HUES48 (cell line): Measurements from ENCODE around the gene MYL2.

ENCODE experiments used
- H3K27ac ChIP-seq: one replicate; pipeline ENCODE4 v1.7.0; 2013; ENCODE audit warnings: low read depth, low read length, inconsistent platforms
- H3K27me3 ChIP-seq: 2 replicates; pipeline ENCODE4 v1.6.1; 2013; ENCODE audit warnings: mild to moderate bottlenecking, low read length; ENCODE audit not compliant: control insufficient read depth, insufficient read depth
- H3K36me3 ChIP-seq: 2 replicates; pipeline ENCODE4 v1.6.1; 2013; ENCODE audit warnings: low read length; ENCODE audit not compliant: control insufficient read depth, insufficient read depth
- H3K4me1 ChIP-seq: 2 replicates; pipeline ENCODE4 v1.6.1; 2013; ENCODE audit warnings: mild to moderate bottlenecking, low read length; ENCODE audit not compliant: control insufficient read depth, insufficient read depth
- H3K4me3 ChIP-seq: 2 replicates; pipeline ENCODE4 v1.5.1; 2013; ENCODE audit warnings: mild to moderate bottlenecking, low read depth, low read length
- H3K9ac ChIP-seq: 2 replicates; pipeline ENCODE4 v1.6.1; 2013; ENCODE audit warnings: mild to moderate bottlenecking, low read depth, low read length, moderate library complexity
- H3K9me3 ChIP-seq: 2 replicates; pipeline ENCODE4 v1.6.1; 2013; ENCODE audit warnings: low read length; ENCODE audit not compliant: control insufficient read depth, insufficient read depth

MYL2 gene

DNA sequence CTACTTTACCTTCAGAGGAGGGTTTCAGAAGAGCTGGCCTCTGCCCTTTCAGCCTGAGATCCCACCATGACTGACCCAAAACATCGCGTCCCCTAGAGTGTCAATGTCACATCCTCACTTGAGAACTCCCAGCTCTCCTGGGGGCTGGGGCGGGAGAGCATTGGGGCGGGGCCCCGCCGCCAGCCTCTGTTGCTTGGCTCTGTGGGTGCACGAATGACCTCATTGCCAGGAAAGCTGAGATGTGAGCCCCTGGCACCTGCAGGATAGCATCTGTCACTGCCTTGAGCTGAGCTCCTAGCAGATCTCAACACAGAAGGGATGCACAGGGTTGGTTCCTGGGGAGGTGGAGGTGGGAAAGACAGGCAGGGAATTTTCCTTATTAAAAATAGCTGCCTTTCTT lies 20.6 kb upstream of the MYL2 start:
- no peak overlapping the region for H3K9ac ChIP-seq
- peaks cover 3% of the 10 kb centered on the region; the same call in 1 of the 2 replicates for H3K36me3 ChIP-seq
- peaks cover 6% of the 10 kb centered on the region for H3K9me3 ChIP-seq
- no peak overlapping the region for H3K4me3 ChIP-seq
- H3K27me3 ChIP-seq: peaks cover 6% of the 10 kb centered on the region; the same call in 1 of the 2 replicates
- H3K27ac ChIP-seq: no peak overlapping the region
- peaks cover 24% of the 10 kb centered on the region for H3K4me1 ChIP-seq

DNA sequence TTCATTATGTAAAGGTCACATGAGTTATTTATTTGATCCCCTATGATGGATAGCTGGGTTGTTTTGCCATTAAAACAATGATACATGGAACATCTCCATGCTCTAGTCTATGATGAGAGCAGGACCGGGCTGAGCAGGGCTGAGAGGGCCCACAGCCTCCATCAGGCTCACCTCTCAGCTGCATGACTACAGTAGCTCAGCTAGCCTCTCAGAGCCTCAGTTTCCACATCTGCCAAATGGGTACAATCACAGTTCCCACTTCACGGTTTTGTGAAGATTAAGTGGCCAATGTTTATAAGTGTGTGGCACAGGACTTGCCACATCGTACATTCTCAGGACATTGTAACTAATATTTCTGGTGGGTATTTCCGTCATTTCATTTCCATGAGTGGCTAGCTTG lies 19.9 kb upstream of the MYL2 start:
- Histone ChIP-seq H3K9ac (no peak overlapping the region), H3K36me3 (peaks cover 3% of the 10 kb centered on the region; the same call in 1 of the 2 replicates), H3K27ac (no peak overlapping the region), H3K4me1 (peaks cover 28% of the 10 kb centered on the region), H3K9me3 (no peaks in the 10 kb centered on the region), H3K27me3 (peaks cover 6% of the 10 kb centered on the region; the same call in 1 of the 2 replicates), H3K4me3 (no peak overlapping the region)

DNA sequence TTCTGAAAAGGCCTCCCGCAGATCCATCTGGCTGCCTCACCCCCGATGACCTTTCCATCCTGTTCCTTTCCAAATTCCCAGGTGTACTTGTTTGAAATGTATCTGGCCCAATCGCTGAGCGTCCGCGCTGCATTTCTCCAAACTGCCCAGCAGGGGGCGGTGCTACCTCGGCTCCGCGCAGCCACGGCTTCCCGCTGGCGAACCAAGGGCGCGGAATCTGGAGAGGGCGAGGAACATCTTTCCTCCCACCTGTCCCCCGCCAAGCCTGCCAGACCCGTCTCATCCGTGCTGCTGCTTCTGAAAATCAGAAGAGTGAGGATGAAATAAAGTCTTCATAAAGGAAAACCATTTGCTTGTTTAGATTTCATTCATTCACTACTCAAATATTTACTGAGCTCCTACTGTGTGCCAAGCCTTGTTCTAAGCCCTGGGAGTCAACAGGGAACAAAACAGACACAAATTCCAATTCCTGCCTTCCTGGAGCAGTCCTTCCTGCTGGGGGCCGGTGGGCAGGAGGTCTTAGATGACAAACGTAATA lies 16.8 kb upstream of the MYL2 start:
- peaks cover 3% of the 10 kb centered on the region; the same call in 1 of the 2 replicates for H3K36me3 ChIP-seq
- H3K4me3 ChIP-seq: peak overlapping the region; percentile 57
- no peaks in the 10 kb centered on the region for H3K9me3 ChIP-seq
- H3K4me1 ChIP-seq: peaks cover 43% of the 10 kb centered on the region
- peaks cover 6% of the 10 kb centered on the region; the same call in 1 of the 2 replicates for H3K27me3 ChIP-seq
- peak overlapping the region; percentile 34; the same call in 1 of the 2 replicates for H3K9ac ChIP-seq
- peak overlapping the region; percentile 96 for H3K27ac ChIP-seq

DNA sequence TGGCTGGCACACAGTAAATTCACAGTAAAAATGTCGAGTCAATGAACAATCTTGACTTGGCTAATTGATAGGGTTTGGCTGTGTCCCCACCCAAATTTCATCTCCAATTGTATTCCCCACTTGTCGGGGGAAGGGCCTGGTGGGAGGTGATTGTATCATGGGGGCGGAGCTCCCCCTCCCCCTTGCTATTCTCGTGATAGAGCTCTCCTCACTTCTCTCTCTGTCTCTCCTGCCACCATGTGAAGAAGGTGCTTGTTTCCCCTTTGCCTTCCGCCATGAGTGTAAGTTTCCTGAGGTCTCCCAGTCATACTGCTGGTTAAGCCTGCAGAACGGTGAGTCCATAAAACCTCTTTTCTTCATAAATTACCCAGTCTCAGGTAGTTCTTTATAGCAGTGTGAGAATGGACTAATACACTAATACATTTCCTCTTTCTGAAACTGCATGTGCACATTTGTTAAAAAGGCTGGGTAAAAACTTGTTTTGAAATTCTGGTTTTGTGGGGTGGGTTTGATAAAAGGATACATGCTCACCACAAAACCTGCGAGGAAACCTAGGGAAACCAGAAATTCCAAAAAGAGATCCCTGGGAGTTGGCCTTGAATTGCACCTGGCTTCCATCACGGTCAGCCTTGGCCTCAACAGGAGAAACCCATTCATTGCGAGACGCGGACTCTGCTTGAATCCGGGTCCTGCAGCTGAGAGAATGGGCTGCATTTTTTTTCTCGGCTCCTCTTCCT lies 16.2 kb upstream of the MYL2 start:
- peak overlapping the region; percentile 96 for H3K27ac ChIP-seq
- H3K9ac ChIP-seq: peak overlapping the region; percentile 75
- H3K4me3 ChIP-seq: peak overlapping the region; percentile 57
- H3K36me3 ChIP-seq: peaks cover 3% of the 10 kb centered on the region; the same call in 1 of the 2 replicates
- peaks cover 6% of the 10 kb centered on the region; the same call in 1 of the 2 replicates for H3K27me3 ChIP-seq
- no peaks in the 10 kb centered on the region for H3K9me3 ChIP-seq
- H3K4me1 ChIP-seq: peaks cover 46% of the 10 kb centered on the region

DNA sequence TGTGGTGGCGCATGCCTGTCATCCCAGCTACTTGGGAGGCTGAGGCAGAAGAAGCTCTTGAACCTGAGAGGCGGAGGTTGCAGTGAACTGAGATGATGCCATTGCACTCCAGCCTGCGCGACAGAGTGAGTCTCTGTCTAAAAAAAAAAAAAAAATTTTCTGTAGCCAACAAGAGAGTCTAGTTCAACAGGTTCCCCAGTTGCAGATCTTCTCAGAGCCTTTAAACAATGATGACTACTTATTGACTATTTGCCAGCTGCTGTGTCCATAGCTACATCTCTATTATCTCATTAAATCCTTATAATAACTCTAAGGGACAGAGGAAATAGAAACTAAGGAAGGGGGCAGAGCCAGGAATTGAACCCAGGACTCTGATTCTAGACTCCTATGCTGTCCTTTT lies 15.2 kb upstream of the MYL2 start:
- peak overlapping the region; percentile 57; the same call in 1 of the 2 replicates for H3K4me3 ChIP-seq
- H3K36me3 ChIP-seq: peaks cover 3% of the 10 kb centered on the region; the same call in 1 of the 2 replicates
- H3K27me3 ChIP-seq: peaks cover 6% of the 10 kb centered on the region; the same call in 1 of the 2 replicates
- no peaks in the 10 kb centered on the region for H3K9me3 ChIP-seq
- peaks cover 42% of the 10 kb centered on the region for H3K4me1 ChIP-seq
- peak overlapping the region; percentile 96 for H3K27ac ChIP-seq
- no peak overlapping the region for H3K9ac ChIP-seq

DNA sequence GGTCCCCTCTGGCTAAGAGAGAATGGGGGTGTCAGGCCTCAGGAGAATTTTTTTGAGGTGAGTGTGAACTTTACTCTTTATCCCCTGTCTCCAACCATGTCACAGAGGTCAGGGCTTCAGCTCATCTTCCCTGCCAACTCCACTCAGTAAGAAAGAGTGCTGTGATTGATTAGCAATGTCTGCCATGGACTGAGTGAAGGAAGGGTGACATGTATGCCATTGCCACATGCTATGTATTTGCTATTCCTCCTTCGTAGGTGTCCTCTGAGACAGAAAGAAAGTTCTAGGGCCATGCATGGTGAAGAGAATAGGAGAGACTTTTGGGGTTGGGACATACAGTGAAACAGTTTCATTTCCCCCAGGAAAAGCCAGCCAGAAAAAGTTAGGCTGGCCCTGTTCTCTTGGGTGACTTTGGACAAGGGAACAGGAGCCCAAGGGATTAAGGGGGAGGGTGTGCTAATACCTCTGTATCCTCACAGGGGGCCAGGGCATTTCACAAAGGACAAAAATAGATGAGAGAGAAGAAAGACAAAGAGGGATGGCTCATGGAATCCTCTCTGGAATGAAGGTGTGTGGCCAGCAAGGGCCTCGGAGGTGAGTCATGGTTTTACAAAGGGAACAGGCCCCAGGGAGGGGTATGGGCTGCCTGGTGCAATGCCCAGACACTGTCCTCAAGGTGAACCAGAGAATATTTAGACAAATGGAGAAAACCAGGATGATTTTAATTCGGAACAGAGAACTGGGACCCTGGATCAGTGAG lies 13.9 kb upstream of the MYL2 start:
- Histone ChIP-seq H3K36me3 (no peaks in the 10 kb centered on the region), H3K4me1 (peaks cover 42% of the 10 kb centered on the region), H3K4me3 (no peak overlapping the region), H3K9me3 (no peaks in the 10 kb centered on the region), H3K27ac (peak overlapping the region; percentile 89), H3K9ac (peak overlapping the region; percentile 45; the same call in 1 of the 2 replicates), H3K27me3 (peaks cover 6% of the 10 kb centered on the region; the same call in 1 of the 2 replicates)

DNA sequence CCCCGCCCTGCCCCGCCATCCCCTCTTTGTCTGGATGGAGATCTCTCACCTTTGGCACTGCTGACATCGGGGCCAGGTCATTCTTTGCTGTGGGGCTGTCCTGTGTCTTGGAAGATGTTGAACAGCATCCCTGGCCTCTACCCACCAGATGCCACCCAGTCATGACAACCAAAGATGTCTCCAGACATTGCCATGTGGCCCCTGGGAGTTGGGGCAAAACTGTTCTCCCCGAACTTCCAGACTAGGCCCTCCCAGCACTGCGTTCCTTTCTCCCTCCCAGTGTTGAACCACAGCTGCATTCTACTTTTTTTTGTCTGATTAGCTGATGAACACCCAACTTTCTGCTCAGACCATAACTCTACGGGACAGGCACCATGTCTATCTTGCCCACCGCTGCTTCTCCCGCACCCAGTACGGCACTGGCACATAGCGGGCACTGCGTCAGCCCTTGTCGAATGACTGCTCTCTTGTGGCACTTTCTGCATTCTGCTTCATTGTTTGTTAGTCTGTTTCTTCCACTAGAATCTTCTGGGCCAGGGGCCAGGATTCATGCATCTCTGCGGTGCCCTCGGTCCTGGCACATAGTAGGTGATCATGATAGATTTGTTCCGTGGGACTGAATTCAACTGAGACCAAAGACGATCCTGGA lies 13.1 kb upstream of the MYL2 start:
- H3K9ac ChIP-seq: 0 out of 2 replicates have a peak overlapping the region, but pooled peaks have one; percentile 4

DNA sequence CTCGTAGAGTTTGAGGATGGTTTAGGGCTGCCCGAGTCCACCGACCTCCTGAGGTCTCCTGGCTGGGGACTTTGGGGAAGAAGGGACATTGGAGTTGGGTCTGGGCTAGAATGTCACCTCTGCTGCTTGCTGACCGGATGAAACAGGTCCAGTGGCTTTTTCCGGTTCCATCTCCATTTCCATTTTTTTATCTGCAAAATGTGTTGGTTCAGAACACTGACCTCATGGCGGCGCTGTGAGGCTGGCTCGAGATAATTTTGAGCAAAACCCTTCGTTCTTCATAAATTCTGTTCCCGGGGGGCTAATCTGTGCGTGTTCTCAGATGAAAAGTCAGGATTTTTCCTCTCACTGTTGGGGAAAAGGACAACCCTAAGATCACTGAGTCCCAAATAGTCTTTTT lies 11.7 kb upstream of the MYL2 start:
- Histone ChIP-seq H3K27me3 (no peaks in the 10 kb centered on the region), H3K4me3 (no peak overlapping the region), H3K9me3 (no peaks in the 10 kb centered on the region), H3K27ac (no peak overlapping the region), H3K36me3 (no peaks in the 10 kb centered on the region), H3K4me1 (peaks cover 31% of the 10 kb centered on the region), H3K9ac (no peak overlapping the region)

More for the DNA sequence above, 13.1 kb upstream of the MYL2 start:
- Histone ChIP-seq H3K4me3 (no peak overlapping the region), H3K4me1 (peaks cover 36% of the 10 kb centered on the region), H3K27me3 (peaks cover 3% of the 10 kb centered on the region; the same call in 1 of the 2 replicates), H3K27ac (peak overlapping the region; percentile 85), H3K9me3 (no peaks in the 10 kb centered on the region), H3K36me3 (no peaks in the 10 kb centered on the region)

DNA sequence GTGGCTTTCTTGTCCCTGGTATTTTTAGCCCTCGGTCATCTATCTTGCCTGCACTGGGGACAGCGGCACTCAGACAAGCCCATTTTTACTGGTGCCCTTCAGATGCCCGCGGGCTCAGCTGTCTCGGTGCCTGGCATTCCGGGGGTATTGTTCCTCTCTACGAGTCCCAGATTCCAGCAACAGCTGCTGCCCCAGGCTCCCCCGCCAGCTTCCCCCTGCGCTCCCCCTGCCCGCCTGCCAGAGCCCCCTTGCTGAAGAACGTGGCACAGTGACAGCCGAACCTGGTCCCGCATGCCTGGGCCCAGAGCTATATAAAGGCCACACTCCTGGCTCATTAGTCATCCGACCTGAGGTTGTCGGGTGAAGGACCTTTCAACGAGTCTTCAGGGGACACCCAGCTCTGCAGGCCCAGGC lies 10.9 kb upstream of the MYL2 start:
- Histone ChIP-seq H3K27me3 (no peaks in the 10 kb centered on the region), H3K27ac (peak overlapping the region; percentile 38), H3K36me3 (no peaks in the 10 kb centered on the region), H3K4me1 (peaks cover 26% of the 10 kb centered on the region), H3K9ac (no peak overlapping the region), H3K9me3 (no peaks in the 10 kb centered on the region), H3K4me3 (no peak overlapping the region)
